Measurements from ENCODE around the gene DOCK4.

The DOCK4 gene

DNA sequence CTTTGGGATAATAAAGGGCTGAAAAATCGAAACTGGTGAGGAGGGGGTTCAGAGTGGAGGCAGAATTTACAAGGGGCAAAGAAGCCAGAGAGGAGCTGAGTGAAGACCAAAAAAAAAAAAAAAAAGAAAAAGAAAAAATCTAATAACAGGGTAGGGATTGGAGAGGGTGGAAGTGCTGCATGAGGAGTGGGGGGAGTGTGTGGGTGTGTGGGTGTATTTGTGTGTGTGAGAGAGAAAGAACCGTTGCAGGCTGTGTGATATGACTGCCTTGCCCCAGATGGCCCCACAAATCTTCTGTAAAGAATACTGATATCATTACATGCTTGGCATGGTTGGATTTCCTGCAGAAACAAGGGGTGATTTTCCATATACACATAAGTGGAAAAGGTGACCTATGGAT, 436.1 kb downstream of the DOCK4 start:
- H3K4me3 Mint-ChIP-seq: no peak overlapping the region
- H3K4me1 Mint-ChIP-seq: peaks cover 11% of the 10 kb centered on the region
- no peaks in the 10 kb centered on the region for H3K27me3 Mint-ChIP-seq (ENCODE audit: low read depth)
- peaks cover 45% of the 10 kb centered on the region for H3K36me3 Mint-ChIP-seq (ENCODE audit: low read depth)
- H3K27ac Mint-ChIP-seq: no peak overlapping the region
- TF ChIP-seq, protein P1, sequence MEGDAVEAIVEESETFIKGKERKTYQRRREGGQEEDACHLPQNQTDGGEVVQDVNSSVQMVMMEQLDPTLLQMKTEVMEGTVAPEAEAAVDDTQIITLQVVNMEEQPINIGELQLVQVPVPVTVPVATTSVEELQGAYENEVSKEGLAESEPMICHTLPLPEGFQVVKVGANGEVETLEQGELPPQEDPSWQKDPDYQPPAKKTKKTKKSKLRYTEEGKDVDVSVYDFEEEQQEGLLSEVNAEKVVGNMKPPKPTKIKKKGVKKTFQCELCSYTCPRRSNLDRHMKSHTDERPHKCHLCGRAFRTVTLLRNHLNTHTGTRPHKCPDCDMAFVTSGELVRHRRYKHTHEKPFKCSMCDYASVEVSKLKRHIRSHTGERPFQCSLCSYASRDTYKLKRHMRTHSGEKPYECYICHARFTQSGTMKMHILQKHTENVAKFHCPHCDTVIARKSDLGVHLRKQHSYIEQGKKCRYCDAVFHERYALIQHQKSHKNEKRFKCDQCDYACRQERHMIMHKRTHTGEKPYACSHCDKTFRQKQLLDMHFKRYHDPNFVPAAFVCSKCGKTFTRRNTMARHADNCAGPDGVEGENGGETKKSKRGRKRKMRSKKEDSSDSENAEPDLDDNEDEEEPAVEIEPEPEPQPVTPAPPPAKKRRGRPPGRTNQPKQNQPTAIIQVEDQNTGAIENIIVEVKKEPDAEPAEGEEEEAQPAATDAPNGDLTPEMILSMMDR (IDR thresholded peaks at IDR 0.05; ENCODE audit: unreplicated experiment in 3 of 3): no peak
- H3K9me3 Mint-ChIP-seq: no peaks in the 10 kb centered on the region

DNA sequence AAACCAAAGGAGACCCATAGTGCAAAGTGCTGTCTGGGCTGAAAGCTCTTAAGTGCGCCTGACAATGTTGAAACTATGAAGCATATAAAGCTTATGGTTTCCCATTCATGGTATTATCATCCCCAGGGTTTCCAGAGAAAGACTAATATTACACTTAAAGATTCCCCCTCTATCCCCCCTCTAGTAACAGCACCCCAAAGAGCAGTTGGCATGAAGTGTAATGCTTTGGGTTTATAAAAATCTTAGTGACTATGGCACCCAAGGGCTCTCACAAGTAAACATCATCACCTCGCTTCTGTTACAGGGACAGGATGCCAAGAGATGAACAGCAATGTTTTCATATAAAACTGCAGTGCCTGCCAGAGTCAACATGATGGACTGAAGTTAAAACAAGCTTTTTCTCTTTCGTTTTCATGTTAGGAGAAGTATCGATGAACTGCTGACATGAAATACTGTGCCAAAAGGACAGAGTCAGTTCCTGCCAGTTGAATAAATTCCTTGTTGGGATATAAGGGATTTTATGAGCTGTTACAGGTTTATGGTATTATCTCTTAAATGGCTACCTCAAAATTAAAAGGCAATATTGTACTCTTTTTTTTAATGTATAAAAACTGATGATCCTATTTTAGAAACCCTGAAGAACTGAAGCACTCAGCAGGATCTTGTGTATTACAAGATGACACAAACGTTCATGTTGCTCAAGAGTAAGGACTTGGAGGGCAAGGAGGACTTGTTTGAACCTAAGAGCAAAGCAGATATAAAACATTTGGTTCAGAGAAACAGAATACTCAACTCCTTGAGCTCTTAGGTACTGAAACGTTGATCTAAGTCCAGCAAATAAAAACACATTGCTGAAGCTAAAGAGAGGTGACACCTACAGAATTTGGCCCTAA, 440.2 kb downstream of the DOCK4 start:
- Mint-ChIP-seq H3K9me3 (no peaks in the 10 kb centered on the region), H3K4me1 (peaks cover 11% of the 10 kb centered on the region)

DNA sequence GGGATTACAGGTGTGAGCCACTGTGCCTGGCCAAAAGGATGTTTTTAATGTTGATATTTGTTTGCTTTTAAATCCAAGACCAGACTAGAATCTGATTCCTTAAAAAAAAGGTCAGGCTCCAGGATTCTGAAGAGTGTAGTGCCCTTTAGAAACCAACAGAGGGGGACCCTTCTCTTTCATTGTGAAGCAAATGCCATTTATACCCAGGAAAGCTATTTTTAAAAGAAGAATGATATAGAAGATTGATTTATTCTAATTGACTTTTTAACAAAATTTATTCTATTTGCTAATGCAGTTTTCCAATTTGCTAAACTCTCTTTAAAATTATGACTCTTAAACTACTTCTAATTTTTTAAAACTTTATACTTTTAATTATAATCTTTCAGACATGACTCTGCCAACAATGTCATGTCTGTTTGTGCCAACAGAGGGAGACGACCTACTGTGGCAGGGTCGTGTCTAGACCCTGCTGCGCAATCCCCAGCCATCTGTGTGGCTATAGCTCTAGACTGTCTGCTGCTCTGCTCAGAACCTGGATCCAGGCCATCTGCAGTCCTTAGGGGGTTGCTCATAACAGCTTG, 442.9 kb downstream of the DOCK4 start:
- Mint-ChIP-seq H3K36me3 (ENCODE audit: low read depth) (peaks cover 24% of the 10 kb centered on the region), H3K4me3 (no peak overlapping the region), H3K9me3 (no peaks in the 10 kb centered on the region), H3K4me1 (peaks cover 11% of the 10 kb centered on the region), H3K27ac (no peak overlapping the region), H3K27me3 (ENCODE audit: low read depth) (no peaks in the 10 kb centered on the region)
- TF ChIP-seq, protein P1 (IDR thresholded peaks at IDR 0.05; ENCODE audit: unreplicated experiment in 3 of 3): peak; percentile 66 to 82 (median 75)

More for the DNA sequence above, 440.2 kb downstream of the DOCK4 start:
- Mint-ChIP-seq H3K36me3 (ENCODE audit: low read depth) (peaks cover 19% of the 10 kb centered on the region), H3K27me3 (ENCODE audit: low read depth) (no peaks in the 10 kb centered on the region), H3K27ac (peak overlapping the region in 1 of 3 experiments; percentile 42), H3K4me3 (no peak overlapping the region)
- TF ChIP-seq, protein P1 (IDR thresholded peaks at IDR 0.05; ENCODE audit: unreplicated experiment in 3 of 3): no peak

DNA sequence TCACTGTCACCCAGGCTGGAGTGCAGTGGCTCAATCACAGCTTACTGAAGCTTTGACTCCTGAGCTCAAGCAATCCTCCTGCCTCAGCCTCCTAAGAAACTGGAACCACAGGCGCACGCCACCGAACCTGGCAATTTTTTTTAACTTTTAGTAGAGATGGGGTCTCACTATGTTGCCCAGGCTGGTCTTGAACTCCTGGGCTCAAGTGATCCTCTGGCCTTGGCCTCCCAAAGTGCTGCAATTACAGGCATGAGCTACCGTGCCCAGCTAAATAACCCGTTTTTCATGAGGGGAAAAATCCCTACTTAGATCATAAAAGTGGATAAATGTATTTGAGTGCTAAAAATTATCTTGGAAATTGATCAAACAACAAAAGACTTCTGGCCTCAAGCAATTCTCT, 443.4 kb downstream of the DOCK4 start:
- TF ChIP-seq, protein P1 (IDR thresholded peaks at IDR 0.05; ENCODE audit: unreplicated experiment in 3 of 3): no peak
- Mint-ChIP-seq H3K4me1 (peaks cover 14% of the 10 kb centered on the region), H3K27ac (no peak overlapping the region), H3K4me3 (no peak overlapping the region), H3K27me3 (ENCODE audit: low read depth) (no peaks in the 10 kb centered on the region), H3K36me3 (ENCODE audit: low read depth) (peaks cover 22% of the 10 kb centered on the region), H3K9me3 (no peaks in the 10 kb centered on the region)

DNA sequence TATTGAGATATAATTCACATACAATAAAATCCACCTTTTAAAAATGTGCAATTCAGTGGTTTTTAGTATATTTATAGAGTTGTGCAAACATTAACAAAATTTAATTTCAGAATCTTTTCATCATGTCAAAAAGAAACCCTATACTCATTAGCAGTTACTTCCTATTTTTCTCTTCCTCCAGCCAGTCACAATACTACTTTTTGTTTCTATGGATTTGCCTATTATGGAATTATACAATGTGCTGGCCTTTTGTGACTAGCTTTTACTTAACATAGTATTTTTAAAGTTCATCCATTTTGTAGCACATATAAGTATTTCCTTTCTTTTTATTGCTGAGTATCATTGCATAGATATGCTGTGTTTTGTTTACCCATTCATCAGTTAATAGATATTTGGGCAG, 444.0 kb downstream of the DOCK4 start:
- Mint-ChIP-seq H3K4me1 (peaks cover 18% of the 10 kb centered on the region), H3K27ac (no peak overlapping the region), H3K9me3 (no peaks in the 10 kb centered on the region), H3K27me3 (ENCODE audit: low read depth) (no peaks in the 10 kb centered on the region), H3K36me3 (ENCODE audit: low read depth) (peaks cover 25% of the 10 kb centered on the region), H3K4me3 (no peak overlapping the region)
- TF ChIP-seq, protein P1 (IDR thresholded peaks at IDR 0.05; ENCODE audit: unreplicated experiment in 3 of 3): no peak
